NCI-H146 treated with DMSO at 0.1 percent for 48 hours (cell line): ENCODE measurements around the gene POLR3B.

Experiments used
- DNase-seq: peaks from one replicate; lab custom pipeline; 2025; ENCODE audit not compliant: unreplicated experiment; lab: John Stamatoyannopoulos, UW

POLR3B gene

GRCh38 chr12:106527356-106527755 lies 169.8 kb downstream of the POLR3B start:
- no peak for DNase-seq

GRCh38 chr12:106541201-106541600 lies 183.7 kb downstream of the POLR3B start:
- DNase-seq = no peak

- DNase-seq = no peak
Observed at GRCh38 chr12:106551410-106551809, 193.9 kb downstream of the POLR3B start.

GRCh38 chr12:106552228-106552627 lies 194.7 kb downstream of the POLR3B start:
- DNase-seq = no peak
